HUDEP-2 (cell line): Measurements from ENCODE around the gene AUTS2.

Experiments used
- DNase-seq, 76 experiments: peaks; one replicate each; lab custom pipeline; 2025; ENCODE audit not compliant: unreplicated experiment in 76 of 76; lab: John Stamatoyannopoulos, UW

AUTS2 gene

DNA sequence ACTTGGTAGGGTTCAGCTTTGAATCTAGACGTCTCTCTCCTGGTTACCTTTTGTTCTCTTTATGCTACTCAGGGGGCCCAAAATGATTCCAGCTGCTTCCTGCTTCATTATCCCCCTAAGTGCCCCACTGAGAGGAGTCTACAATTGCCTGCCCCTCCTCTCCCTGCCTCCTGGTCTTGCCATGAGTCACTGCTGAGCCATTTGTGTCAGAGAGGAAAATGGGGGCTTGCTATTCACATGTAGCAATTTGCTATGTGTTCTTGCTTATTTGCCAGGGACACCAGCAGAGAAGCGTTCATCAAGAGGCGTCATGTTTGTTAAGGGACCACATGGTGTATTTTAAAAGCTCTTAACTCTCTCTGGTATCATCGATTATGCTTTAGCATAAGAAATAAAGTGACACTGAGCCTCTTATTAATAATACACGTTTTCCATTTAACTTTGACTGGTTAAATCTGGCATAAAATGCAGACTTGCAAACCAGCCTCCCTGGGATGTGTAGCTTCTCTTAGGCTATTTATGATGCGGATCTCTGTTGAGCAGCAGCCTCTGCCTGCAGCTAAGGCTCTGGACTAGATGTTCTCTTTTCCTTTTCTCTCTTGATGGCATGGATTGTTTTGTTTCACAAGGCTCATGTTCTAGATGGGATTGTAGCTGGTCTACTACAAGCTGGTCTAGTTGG is 239.3 kb downstream of the AUTS2 start:
- DNase-seq, result no peak

DNA sequence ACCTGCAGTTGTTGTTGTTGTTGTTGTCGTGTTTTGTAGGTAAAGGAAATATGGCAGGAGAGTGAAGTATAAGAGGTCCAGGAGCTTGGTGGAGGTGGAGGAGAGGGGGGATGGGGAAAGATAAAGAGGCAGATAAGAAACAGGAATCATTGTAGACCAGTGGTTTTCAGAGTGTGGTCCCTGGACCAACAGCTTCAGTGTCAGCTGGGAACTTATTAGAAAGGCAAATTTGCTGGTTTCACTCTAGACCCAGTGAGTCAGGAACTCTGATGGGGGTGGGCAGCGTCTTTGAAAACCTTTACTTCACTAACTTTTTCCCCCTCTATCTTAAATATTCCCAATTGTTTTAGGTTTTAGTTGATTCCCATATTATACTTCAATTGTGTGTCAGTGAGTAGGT is 241.5 kb downstream of the AUTS2 start:
- no peak for DNase-seq

DNA sequence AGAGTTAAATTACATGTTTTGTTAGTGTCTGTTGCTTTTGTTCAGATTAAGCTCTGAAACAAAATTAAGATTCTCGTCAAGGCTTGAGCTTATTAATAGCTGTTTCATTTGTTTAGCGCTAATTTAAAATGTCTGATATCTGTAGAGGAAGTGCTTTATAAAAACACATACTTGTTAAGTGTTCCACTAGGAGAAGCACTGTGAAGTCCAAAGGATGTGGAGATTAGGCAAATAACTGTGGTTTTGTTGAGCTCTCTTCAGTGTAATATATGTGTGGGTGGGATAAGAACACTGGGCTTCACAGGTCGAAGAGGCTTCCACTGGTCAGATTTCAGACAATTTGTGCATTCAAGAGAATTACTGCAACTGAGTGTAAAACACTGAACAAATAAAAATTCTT is 242.0 kb downstream of the AUTS2 start:
- DNase-seq, result no peak

DNA sequence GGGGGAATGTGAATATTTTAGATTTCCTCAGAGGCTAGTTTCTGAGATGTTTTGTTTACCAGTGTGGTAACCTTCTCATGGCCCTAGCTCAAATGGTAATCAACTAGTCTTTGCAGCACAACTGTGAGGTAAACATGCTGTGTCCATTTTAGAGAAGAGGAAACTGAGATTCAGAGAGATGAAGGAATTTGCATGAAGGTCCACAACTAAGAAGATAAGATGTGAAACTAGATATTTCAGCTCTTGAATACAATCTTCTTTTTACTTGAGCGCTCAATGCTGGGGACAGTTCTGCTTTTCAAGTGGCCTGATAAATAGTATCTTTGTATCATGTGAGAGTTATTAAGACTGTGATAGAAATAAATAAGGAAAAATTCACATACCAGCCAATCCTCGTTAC is 245.4 kb downstream of the AUTS2 start:
- no peak for DNase-seq

DNA sequence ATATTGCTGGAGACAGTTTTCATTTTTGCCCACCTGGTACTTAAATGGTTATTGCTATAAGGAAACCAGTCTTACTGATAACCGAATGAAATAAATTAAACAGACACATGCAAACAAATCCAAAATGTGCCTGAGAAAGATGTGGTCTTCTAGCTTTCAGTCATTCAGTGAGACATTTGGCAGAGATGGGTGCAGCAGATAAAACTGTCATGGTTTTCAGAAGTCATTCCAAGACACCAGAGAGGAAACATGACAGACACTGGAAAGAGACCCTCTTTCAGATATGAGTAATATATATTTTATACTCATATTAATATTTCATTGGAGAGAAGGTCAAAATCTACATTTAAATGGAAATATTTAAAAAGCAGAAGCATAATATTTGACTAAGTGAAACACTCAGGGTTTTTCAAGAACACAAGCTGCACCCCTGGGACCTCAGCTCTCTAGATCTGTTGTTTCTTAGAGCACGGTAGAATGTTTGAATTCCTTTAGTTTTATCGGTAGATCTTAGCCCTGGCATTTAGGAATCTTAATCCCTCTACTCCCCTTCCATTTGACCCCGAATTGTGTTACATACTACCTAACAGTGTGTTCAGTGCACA is 246.1 kb downstream of the AUTS2 start:
- no peak for DNase-seq

DNA sequence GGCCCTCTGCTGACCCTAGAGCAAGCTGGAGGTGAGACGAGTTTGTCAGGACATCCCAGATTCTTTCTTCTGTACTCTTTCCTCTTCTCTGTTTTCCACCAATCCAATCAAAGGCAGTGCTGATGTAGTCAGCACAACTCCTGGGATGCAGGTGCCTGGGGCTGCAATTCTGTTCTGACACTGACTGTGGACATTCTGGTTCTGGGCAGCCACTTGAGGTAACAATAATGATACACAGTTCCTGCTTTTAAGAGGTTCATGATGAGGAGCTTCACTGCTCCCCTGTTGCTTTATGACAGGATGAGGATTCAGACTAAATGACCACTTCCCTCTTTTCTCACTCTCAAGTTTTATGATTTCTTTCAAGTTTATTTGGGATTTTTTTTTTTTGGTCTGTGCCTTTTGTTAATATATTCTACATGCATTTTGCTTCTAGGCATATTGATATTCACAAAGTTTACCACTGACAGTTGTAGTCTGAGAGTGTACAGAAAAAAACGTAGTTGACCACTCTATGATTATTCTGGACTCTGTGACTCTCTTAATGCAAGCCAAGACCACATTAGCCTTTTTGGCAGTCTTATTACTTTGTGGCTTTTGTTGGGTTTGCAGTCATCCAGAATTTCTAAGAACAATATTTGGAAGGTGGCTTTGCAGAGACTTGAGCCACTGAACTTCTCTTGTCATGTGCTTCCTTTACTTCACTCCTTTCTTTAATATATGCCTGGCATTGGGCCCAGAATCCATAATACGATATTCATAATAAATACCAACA is 247.6 kb downstream of the AUTS2 start:
- no peak for DNase-seq

DNA sequence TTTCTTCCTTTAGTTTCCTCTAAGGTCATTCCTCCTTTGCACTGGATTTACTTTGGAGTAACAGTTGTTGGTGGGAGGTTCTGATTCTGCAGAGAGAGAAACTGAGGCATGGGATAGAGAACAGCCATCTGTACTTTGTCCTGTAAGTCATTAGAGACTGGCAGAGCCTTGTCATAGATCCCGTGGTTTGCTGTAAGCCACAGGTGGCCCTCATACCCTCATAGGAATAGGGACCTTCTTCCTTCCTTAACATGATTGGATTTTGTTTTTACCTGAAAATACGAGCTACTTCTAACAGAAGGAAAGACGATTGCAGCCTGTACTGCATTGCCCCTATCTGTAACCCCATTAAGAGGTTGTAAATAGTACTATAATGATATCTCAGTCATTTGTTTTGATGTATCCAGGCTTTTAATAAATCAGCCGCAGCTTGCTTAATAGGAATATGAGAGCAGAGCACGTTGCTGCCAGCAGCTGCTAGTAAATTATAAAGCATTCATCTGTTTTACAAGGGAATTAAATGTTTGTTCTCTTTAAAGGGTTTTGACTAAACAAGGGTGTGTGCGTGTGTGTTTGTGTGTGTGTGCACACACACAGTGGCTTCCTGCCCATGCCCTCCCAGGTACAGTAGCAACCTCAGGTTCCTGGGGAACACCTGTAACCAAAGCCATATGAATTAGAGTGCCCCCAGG is 249.8 kb downstream of the AUTS2 start:
- no peak for DNase-seq

DNA sequence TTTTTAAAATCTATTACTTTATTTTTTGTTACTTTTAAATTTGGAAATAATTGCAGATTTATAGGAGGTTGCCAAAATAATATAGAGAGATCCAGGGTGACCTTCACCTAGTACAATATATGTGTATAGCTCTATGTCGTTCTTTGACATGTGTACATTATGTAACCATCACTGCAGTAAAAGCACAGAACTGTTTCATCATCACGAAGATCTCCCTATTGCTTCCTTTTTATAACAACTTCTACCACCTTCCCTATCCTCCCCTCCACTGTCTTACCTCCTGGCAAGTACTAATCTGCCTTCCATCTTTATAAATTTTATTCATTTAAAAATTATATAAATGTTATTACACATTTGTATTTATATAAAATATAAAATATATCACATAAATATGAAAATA is 251.0 kb downstream of the AUTS2 start:
- DNase-seq, result no peak

DNA sequence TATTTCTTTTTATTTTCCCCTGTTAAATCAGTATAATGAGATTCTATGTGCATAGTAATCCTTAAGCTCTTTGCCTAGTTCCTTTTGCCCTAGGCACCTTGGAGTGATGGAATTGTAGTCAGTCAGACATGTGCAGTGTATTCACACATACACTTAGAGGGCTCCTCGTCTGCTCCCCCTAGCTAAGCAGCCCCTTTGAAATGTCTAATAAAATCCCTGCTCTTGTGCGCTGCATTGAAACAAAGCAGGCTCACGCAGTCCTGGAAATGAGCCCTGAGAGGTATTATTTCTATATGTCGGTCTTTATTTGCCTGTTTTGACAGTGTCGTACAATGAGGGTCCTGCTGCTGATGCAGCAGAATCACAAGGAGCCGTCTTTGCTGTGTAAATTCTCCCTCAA is 258.7 kb downstream of the AUTS2 start:
- DNase-seq, result no peak

DNA sequence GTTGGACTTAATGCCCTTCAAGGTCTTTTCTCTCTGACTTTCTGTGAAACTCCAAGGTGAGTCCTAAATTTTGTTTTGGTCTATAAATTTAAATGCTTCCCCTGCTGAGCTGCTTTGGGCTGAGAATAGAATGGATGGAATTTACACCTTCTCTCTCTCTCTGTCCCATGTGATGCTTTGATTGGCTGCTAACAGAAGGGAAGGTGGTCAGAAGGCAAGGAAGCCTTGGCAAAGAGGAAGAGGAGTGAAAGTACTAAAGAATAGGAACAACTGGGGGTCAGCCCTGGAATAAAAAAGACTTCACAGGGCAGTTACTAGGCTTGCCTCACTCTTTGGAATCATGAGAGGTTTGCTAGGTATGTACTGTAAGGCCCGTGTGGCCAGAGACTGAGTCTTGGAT is 260.2 kb downstream of the AUTS2 start:
- DNase-seq, result no peak

DNA sequence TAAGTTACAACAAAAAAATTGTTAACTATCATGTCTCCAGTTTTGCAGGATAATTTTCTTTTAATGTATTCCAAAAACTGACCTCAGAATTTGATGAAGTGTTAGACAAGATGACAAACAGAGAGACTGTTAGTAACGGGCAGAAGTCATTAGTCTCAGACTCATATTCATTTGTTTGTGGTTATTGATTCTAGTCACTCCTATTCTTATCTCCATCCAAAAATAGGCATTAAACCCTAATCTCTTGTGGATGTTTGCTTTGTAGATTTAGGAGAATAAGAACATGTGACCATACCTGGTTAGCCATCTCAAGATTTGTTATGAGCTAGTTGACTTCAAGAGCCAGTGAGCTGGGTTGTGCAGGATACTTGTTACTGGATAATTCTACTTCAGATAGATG is 261.1 kb downstream of the AUTS2 start:
- DNase-seq, result no peak

DNA sequence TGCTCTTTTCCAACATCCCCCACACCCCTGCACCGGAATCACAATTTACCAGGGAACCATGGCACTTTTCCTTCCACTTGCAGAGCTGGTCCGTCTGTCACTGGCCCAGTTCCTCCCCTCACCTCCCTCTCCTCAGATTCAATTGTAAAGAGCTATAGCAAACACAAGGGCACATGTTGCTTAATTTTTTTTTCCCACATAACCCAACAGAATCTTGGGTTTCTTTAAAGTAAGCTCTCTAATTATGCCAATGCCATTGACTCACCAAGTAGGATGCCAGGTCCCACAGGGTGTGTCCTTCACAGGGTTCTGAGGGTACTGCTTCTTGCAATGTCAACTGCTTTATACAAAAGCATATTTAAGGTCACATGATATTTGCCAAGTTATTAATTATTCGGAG is 262.2 kb downstream of the AUTS2 start:
- DNase-seq, result no peak

DNA sequence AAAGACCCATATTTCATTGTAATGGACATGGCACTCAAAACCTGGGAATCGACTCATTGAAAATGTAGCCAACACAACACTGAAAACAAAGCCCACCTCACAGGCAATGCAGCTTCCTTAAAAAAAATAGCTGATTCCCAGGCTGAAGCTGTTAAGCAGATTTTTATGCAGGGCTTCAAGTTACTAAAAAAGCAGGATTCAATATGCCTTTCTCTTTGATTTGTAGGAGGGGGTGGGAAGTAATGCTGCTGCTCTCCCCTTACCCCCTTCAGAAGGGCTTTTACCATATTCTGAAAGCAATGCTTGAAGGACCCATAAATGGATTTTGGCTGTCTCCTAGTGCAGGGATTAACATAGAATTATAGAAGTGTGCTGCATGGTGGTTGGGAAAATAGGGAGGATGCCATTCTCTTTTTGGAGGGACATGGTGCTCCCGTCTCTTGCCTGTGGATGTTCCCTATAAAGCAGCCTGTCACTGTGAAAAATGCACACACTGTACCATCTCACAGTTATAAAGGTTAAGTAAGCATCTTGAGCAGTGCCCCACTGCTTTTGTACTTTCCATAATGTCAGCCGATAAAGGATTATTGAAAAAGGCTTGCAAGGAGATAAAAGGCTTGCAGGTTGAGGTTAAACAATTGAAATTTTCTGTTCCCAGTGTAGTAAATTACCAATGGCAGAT is 262.8 kb downstream of the AUTS2 start:
- no peak for DNase-seq

DNA sequence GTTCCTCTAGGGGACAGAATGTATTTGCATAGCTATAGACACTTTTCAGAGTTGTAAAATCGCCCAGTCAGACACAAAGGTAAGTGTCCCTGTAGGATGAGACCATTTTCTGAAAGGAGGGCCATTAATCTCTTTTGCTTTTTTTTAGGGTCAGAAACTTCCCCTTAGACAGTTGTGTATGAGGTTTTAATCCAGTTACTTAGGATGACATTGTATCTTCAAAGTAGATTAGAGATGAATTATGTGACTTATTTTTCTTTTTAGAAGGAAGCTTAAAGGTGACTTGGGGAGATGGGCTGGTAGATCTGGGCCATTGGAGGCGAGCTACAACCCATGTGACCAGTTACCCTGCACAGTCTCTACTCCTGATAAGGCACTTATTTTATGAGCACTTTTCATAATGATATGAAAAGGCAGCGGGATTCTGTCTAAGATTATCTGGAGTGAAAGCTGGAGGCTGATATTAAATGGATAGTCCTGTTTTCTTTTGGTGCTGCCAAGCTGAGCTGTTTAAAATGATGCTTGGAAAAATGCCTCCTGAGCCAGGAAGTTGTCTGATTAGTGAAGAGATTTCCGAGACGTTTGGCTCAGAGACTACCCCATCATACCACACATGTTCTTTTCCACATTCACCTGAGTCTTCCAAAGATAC is 264.3 kb downstream of the AUTS2 start:
- DNase-seq, result peak in 1 of 76 experiments; percentile 13

DNA sequence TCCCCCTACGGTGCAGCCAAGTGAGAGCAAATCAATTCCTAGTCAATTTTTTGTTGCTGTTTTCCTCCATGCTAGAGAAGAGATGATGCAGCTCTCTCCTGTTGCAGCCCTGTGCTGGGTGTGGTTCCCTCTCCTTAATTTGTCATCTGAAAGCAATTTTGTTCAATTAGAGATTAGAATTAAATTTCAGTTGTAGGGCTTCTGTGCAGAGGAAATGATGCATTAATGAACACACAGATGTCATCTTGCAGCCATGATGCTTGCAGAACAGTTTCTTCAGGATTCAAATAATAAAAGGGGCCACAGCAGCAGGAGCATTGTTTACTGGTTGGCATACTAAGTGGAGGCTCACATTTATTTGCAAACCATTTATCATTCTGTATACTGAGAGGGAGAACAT is 266.0 kb downstream of the AUTS2 start:
- no peak for DNase-seq

DNA sequence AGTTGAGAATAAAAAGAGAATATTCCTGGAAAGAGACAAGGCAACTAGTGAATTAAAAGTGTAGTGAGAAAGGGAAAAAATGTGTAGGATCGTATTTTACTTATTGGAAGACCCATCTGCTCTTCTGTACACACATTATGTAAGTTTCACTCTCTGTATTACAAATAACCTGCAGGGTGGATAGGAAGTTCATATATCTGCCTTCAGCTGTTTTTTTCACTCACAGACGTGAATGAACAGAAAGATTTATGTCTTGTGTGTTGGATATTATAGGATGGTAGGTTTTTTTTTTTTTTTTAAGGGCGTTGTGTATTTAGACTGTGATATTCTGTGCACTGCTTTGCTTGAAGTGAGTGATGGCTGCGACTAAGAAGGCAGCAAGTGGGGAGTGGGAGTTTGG is 266.5 kb downstream of the AUTS2 start:
- no peak for DNase-seq

DNA sequence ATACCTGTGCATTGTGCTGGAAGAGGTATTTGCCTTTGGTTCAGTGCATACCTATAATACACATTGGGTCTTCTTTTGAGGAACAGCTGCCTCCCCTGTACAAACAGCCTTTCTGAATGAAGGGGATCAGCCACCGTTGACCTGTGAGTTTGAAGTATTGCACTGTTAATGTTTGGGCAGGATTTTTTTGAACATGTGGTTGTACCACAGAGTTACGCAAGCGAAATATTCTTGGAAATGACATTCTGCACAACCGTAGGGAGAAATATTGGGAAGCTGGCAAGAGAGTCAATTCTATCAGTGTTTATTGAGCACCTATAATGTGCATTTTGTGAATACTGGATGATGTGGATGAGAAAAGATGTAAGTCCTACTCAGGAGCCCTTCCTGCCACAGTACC is 270.6 kb downstream of the AUTS2 start:
- no peak for DNase-seq

DNA sequence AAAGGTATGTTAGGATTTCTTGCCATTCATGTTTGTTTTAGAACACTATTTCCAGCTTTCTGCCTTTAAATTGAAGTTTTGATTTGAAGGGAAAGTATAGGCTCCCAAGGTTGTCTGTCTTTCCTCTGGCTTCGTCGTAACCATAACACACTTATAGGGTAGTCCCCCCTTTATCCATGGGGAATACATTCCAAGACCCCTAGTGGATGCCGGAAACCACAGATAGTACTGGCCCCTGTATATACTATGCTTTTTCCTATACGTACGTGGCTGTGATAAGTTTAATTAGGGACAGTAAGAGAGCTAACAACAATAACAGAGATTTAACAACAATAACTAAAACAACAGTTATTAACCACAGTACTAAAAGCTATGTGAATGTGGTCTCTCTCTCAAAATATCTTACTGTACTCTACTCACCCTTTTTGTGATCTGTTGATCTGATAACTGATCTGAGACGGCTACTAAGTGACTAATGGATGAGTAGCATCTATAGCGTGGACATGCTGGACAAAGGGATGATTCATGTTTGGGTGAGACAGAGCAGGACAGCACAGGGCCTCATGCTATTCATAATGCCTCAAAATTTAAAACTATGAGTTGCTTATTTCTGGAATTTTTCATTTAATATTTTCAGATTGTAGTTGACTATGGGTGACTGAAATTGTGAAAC is 273.1 kb downstream of the AUTS2 start:
- peak in 6 of 76 experiments; percentile 20 to 68 (median 32) for DNase-seq

DNA sequence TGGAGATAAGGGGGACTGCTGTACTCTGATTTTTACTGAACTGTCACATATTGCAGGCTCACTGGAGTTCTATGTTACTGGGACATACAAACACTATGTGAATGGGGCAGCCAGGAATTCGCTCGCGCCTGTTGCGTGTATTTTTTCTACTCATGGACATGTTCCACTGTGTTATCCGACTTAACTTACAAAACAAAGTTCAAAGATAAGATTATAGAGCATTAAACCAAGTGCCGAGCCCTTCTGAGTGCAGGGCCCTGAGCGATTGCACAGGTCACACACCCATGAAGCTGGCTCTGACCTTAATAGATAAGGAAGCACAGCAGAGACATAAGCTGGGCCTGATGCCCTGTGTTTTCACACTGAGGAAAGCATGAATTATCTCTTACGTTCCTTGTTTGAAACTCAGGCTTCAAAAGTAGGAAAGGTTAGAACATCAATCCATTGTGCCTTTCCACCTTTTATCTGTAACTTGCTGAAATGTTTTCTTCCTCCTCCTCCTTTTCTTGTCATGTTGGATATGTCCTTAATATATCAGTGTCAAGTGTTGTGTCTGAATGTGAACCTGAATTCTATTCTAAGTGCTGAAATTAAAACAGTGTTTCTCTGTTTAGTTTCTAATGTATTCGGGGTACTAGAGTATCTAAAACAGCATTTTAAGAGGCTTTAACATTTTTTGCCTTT is 273.8 kb downstream of the AUTS2 start:
- peak in 75 of 76 experiments; percentile 10 to 95 (median 74) for DNase-seq
